Cerebellar cortex (tissue), 1 donor: ENCODE data around the gene EHMT1.
A peak's percentile ranks its signal among the peaks of the same experiment; 100 is the strongest.

Experiments
- DNase-seq: peaks from one replicate; pipeline ENCODE4 v3.0.0-alpha.2; 2015; ENCODE audit warnings: low spot score

EHMT1 gene

GRCh38 chr9:137673886-137674285 lies 55.1 kb downstream of the EHMT1 start:
- DNase-seq, result peak; percentile 72

DNA sequence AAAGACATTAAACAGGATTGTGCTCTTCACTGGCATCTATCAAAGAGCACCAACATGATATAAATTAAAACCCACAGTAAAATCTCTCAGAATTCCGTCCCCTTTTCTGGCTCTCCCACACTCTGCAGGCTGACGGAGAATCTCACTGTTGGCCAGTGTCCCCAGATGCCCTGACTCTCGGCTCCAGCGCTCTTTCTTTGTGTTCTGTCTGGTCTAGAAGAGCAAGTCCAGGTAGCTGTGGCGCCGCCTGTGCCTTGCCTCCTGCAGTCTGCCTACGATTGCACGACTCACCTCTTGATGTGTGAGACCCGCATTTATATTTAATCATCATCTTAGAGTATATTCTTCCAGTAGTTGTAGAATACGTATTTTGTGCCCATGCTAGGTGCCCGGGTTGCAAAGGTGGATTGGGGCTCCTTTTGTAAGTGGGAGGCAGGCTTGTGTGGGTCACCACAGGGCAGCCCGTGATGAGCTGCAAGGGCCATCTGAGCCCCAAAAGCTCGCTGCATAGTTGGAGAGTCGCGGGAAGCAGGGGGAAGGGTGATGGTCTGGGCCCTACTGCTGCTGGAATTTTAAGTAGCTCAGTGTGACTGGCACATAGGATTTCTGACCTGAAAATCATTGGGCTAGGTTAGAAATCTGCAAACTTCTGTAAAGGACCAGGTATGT lies 55.6 kb downstream of the EHMT1 start:
- peak; percentile 67 for DNase-seq

- no peak for DNase-seq
Measured at GRCh38 chr9:137674976-137675320, 56.1 kb downstream of the EHMT1 start.

- no peak for DNase-seq
Measured at GRCh38 chr9:137676998-137677397, 58.2 kb downstream of the EHMT1 start.

GRCh38 chr9:137678202-137678601 lies 59.4 kb downstream of the EHMT1 start:
- DNase-seq, result no peak

DNA sequence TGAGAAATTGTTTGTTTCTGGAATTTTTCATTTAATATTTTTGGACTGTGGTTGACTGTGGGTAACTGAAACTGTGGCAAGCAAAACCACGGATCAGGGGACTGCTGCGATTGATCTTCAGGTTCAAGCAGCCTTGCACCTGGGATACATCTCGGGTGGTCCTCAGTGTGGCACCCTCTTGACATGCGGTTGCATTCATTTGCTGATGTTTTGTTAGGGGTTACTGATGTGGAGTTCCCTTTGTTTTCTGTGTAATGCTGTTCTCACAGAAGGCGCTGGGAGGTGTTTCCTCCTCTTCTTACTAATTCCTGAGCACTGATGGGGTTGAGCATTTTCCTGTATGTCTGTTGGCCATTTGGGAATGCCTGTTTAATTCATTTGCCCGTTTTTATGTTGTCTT lies 60.4 kb downstream of the EHMT1 start:
- DNase-seq, result no peak

GRCh38 chr9:137679695-137680305 lies 61.0 kb downstream of the EHMT1 start:
- no peak for DNase-seq

- DNase-seq, result no peak
Measured at GRCh38 chr9:137680444-137681358, 61.9 kb downstream of the EHMT1 start.

GRCh38 chr9:137682428-137683105 lies 63.8 kb downstream of the EHMT1 start:
- DNase-seq, result no peak

DNA sequence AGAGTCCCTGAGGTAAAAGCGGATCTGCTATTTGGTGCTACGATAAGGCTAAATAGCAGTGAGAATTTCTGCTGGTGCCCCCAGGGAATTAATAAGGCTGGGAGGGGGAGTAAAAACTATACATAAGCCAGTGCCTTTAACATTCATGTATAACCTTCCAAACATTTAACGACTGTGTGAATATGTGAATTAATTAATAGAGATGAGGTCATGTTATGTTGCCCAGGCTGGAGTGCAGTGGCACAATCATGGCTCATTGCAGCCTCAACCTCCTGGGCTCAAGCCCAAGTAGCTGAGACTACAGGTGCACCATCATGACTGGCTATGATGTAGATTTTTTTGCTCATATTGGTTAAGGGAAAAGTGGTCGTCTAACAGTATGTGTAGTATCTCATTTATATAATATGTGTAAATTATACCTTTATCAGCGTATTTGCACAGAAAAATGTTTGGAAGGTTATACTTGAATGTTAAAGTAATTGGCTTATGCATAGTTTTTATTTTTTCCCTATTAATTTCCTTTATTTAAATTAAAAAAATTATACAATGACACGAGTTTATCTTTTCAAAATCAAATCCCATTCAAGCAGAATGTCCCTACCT lies 64.6 kb downstream of the EHMT1 start:
- no peak for DNase-seq

GRCh38 chr9:137685035-137685740 lies 66.4 kb downstream of the EHMT1 start:
- no peak for DNase-seq

DNA sequence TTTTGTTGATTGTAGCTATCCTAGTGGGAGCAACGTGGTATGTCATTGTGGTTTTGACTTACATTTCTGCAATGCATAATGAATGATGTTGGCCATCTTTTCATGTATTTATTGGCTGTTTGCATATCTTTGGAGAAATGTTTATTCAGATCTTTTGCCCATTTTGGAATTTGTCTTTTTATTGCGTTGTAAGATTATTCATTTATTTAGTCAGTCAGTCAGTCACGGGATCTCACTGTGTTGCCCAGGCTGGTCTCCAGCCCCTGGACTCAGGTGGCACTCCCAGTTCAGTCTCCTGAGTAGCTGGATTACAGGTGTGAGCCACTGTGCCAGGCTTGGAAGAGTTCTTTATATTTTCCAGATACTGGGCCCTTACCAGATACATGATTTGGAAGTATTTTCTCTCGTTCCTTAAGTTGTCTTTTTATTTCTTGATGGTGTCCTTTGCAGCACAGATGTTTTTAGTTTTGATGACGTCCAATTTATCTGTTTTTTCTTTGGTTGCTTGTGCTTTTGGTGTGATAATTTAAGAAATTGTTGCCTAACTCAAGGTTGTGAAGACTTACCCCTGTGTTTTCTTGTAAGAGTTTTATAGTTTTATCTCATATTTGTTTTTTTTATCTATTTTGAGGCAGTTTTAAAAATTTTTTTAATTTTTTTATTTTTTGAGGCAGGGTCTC lies 67.1 kb downstream of the EHMT1 start:
- no peak for DNase-seq

DNA sequence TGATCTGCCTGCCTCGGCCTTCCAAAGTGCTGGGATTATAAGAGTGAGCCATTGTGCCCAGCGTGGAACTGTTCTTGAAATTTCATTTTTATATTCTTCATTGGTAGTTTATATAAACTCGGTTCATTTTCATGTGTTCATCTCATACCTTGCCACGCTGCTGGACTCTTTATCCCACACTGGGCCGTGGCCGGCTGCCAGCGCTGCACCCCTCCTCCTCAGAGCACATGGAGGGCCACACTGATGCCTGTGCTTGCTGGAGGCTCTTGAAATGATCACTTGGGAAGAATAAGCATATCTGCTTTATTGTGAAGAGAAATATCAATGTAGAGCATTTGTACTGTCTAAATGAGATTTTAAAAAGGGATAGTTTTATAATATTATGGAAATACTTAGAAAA lies 69.5 kb downstream of the EHMT1 start:
- DNase-seq, result no peak

DNA sequence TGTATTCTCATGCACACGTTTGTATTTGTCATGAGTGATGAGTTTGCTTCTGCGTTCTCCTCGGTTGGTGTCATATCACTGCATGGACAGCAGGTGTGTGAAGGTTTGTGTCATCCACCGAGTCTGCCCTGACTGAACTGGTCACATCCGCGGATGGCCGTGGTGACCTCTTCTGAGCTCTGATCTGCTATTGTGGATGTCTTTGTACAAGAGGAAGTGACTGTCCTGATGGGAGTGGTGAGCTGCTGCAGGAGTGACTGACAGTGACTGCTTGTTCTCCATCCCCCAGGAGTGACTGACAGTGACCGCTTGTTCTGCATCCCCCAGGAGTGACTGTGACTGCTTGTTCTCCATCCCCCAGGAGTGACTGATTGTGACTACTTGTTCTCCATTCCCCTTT lies 69.9 kb downstream of the EHMT1 start:
- DNase-seq, result peak; percentile 32

GRCh38 chr9:137689745-137690529 lies 71.1 kb downstream of the EHMT1 start:
- peak; percentile 44 for DNase-seq

GRCh38 chr9:137690930-137691645 lies 72.3 kb downstream of the EHMT1 start:
- DNase-seq, result no peak

GRCh38 chr9:137691646-137692351 lies 73.0 kb downstream of the EHMT1 start:
- DNase-seq, result no peak

- DNase-seq, result no peak
Measured at GRCh38 chr9:137694236-137694959, 75.6 kb downstream of the EHMT1 start.
